Ovary (tissue), 9 donors: ENCODE results near the gene RORB. TPM values are rescaled to one million over a fixed set of nuclear protein-coding genes. Genes with fewer than 3 reads are reported as not detected.

Experiments
- DNase-seq, 5 donors: peaks; one replicate each; pipeline ENCODE4 v3.0.0-alpha.2; 2019 to 2020
- H3K27ac ChIP-seq, 2 donors: fragments of 200-600 bp; one replicate each; pipeline versions ENCODE4 v1.5.1 to v1.8.0; 2019 to 2022
- H3K27me3 ChIP-seq: fragments of 200-600 bp; one replicate; pipeline ENCODE4 v1.8.0; 2022
- H3K36me3 ChIP-seq: fragments of 200-600 bp; sonication (generic); one replicate; pipeline ENCODE4 v1.5.1; 2019
- H3K4me1 ChIP-seq: one replicate; pipeline ENCODE4 v1.8.1; 2013; ENCODE audit warnings: mild to moderate bottlenecking, moderate library complexity; ENCODE audit not compliant: insufficient read depth
- H3K4me3 ChIP-seq: fragments of 200-600 bp; sonication (generic); one replicate; pipeline ENCODE4 v1.5.1; 2017
- H3K9me3 ChIP-seq, 2 donors: fragments of 200-600 bp in 1 of 2; sonication (generic) in 1 of 2; one replicate each; pipeline versions ENCODE4 v1.5.1 to v1.8.1; 2013 to 2019; ENCODE audit warnings: mild to moderate bottlenecking in 1 of 2, moderate library complexity in 1 of 2
- CTCF ChIP-seq, 3 donors: fragments of 450-650 bp in 2 of 3; fragments of 200-600 bp in 1 of 3; IDR thresholded peaks; one replicate each; pipeline versions ENCODE4 v1.5.1 to v1.8.0; 2016 to 2022; ENCODE audit warnings: antibody characterized with exemption in 3 of 3, mild to moderate bottlenecking in 1 of 3
- EP300 ChIP-seq: sonication (generic); formaldehyde crosslinking; IDR thresholded peaks from one replicate; pipeline ENCODE4 v1.6.1; 2017; ENCODE audit warnings: antibody characterized with exemption
- POLR2A ChIP-seq: fragments of 450-650 bp; IDR thresholded peaks from one replicate; pipeline ENCODE4 v1.6.1; 2017; ENCODE audit warnings: antibody characterized with exemption, mild to moderate bottlenecking, moderate library complexity
- WGBS, 3 donors: extraction: QIAGEN DNeasy Blood & Tissue Kit in 1 of 3; methylation state at CpG; one replicate each; pipeline versions ENCODE4 v1.1.5 to v1.1.7; 2013 to 2017; 5-methylcytosine and 5-hydroxymethylcytosine counted together
- intact Hi-C, 4 donors: fragments of 100-400 bp; cut with DNase I; formaldehyde crosslinking; loops; one replicate each; pipeline versions ENCODE4 v1.11.0 to v1.15.1; 2022 to 2023
- polyA plus RNA-seq, 2 donors: library from polyadenylated mRNA; stranded (reverse); fragments of 200-250 nt in 1 of 2; fragments of 350-450 nt in 1 of 2; fragmentation: Illumina TruSeq in 1 of 2; extraction: RNeasy Lipid Tissue Mini Kit (QIAGEN cat#74804) in 1 of 2; gene quantifications; one replicate each; pipeline ENCODE4 v1.2.3, GENCODE V29; 2013 to 2014
- total RNA-seq, 7 donors: library from RNA; depleted of rRNA in 2 of 7; stranded (reverse); fragments of >200 nt in 2 of 7; fragmentation: NEBNext Ultra II Directional in 3 of 7; extraction: Animal tissue kit (Norgen Biotek cat#: 25700) in 3 of 7; gene quantifications; one replicate each; pipeline versions ENCODE4 v1.1.0 to v1.2.4, GENCODE V29; 2016 to 2023
- donor health status: DM: no; HTN: no; CAD: no; lungs with moderate emphysema.
- donor health status: DM: no; HTN: no; CAD: no.
- donor health status: Bipolar disorder and iron deficiency.
- donor health status: DM: yes; HTN: yes; CAD: no.
- donor health status: DM: no; HTN: no; CAD: no.
- donor health status: DM: yes; HTN: yes; CAD: no.

RORB gene
- total and polyA plus RNA-seq, 9 donors = 0.08 to 1.0 (median 0.53) TPM

- Histone ChIP-seq H3K4me1 (no peaks in the 10 kb centered on the region), H3K27me3 (no peaks in the 10 kb centered on the region), H3K4me3 (no peak overlapping the region), H3K9me3 (no peaks in the 10 kb centered on the region), H3K27ac (no peak overlapping the region), H3K36me3 (no peaks in the 10 kb centered on the region)
- intact Hi-C loops = no loop called here
- TF ChIP-seq CTCF (IDR thresholded peaks at IDR 0.05) = no peak
- TF ChIP-seq EP300 = no peak
- no peak for TF ChIP-seq POLR2A
- DNase-seq = no peak
- WGBS, 3 donors = 92 to 97% (median 93%) methylated on average over 1 of the region's 1 CpG
Observed at GRCh38 chr9:74742191-74742790, 245.2 kb downstream of the RORB start.
